ENCODE measurements around the gene HTD2.
A peak's percentile ranks its signal among the peaks of the same experiment; 100 is the strongest.

Gene HTD2

DNA sequence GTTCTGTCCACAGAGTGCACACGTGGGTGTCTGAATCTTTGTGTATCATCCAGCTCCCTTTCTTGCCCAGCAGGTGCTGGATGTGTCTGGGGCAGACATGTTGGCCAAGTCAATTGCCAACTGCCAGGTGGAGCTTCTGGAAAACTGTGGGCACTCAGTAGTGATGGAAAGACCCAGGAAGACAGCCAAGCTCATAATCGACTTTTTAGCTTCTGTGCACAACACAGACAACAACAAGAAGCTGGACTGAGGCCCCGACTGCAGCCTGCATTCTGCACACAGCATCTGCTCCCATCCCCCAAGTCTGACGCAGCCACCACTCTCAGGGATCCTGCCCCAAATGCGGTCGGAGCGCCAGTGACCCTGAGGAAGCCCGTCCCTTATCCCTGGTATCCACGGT lies 12.8 kb upstream of the HTD2 start:
- DNase-seq = no peak

DNA sequence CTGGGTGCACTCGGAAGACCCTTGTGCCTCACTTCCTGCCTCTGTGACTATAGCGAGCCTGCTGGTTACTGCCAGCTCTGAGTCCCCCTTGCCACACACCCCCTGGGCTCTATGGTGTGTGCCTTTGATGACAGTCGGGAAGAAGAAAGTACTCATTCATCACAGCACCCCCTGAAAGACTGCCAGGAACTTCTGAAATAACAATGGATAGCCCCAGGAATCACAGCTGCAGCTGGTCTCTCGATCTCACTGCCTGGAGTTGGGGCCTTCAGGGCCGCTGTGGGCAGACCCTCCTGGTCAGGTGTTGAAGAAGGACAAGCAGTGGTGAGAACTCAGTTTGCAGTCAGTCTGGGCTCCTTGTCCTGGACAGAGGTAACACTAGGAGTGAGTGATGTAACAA lies 10.1 kb upstream of the HTD2 start:
- no peak for DNase-seq

DNA sequence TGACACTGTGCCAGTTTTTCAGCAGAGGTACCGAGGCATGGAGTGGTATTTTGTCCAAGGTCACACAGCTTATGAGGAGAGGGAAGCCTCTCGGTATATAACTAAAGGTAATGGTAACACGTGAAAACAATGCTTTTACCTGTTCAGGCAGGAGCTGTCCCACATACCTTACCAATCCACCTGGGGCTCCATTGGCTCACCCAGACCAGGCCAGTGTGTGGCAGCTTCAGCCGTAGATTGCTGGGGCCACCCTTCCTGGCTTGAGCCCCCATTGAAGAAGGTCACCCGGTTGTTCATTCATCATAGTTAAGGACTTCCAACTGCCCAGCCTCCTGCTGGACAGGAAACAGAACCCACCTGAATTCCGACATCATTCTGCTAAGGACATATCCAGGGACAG lies 9.5 kb upstream of the HTD2 start:
- DNase-seq = no peak

DNA sequence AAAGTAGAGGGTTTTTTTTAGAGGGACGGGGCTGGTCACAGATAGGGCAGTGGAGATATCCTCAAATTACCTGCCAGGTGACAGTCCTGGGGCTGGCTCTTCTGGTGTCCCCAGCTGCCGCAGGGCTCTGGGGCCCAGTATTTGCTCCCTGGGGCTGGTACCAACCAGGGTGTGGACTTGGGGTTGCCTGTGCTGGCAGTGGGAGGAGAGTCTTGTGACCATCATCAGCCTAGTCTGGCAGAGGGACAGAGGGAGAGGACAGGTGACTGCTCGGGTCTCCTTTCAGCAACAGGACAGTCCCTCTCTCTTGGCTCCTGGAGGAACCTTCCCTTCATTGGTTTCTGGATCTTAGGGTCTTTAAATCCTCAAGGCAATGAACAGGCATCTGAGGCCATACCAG lies 8.1 kb upstream of the HTD2 start:
- DNase-seq = no peak

GRCh38 chr3:58299075-58299474 lies 7.2 kb upstream of the HTD2 start:
- no peak for DNase-seq

GRCh38 chr3:58299839-58300516 lies 6.3 kb upstream of the HTD2 start:
- DNase-seq = no peak

DNA sequence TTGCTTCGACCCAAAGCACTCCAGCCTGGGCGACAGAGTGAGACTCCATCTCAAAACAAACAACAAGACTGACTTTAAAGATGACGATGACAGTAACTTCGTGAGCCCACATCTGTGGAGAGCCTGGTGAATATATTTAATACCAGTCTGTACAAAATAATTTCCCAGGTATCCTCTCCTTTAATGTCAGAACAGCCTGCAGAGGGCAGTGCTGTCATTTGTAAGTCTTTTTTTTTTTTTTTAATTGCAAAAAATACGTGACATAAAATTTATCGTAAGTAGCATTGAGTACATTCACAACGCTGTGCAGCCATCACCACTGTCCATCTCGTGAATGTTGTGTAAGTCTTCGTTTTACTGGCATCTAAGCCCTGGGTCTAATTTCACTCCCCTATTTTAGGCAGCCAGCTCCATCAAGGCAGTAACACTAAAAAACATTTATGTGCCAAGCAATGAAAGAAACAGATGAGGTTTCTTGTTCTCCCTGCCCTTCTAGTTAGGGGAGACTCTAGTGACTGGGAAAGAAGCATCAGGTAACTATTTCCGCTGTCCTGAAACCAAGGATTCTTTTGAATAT lies 1.4 kb downstream of the HTD2 start:
- DNase-seq = peak; percentile 35 to 39

- DNase-seq = no peak
Measured at GRCh38 chr3:58308728-58309127, 2.4 kb downstream of the HTD2 start.

DNA sequence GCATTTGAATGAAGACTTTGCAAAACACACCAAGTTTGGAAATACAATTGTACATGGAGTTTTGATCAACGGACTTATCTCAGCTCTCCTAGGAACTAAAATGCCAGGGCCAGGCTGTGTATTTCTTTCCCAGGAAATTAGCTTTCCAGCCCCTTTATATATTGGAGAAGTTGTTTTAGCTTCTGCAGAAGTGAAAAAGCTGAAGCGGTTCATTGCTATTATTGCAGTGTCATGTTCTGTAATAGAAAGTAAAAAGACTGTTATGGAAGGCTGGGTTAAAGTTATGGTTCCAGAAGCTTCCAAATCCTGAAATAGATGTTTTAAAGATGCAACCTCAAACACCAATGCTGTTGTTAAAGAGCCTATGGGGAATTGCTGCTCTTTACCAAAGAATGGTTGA lies 11.5 kb downstream of the HTD2 start:
- no peak for DNase-seq

DNA sequence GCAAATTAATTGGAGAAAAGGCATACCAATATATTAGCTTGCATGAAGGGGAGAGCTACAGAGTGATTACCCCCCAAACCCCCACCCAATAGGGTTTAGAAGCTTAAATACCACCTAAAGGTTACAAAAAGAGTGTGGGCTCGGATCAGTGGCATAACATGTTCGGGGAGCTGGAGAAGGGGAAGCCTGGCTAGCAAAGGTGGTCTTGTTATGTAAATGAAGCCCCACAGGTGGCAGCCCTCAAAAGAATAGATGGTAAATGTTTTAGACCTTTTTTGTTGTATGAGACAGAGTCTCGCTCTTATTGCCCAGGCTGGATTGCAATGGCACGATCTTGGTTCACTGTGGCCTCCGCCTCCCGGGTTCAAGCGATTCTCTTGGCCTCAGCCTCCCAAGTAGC lies 15.5 kb downstream of the HTD2 start:
- DNase-seq = no peak

DNA sequence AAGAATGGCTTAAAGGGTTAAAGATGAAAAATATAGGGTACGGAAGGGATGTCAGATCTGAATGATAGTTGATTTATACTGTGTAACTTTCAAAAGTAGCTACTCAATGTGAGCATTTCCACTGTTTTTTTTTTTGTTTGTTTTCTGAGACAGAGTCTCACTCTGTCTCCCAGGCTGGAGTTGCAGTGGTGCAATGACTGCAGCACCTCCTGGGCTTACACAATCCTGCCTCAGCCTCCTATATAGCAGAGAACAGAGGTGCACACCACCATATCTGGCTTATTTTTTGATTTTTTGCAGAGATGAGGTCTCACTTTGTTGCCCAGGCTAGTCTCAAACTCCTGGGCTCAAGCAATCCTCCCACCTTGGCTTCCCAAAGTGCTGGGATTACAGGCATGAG lies 16.5 kb downstream of the HTD2 start:
- DNase-seq = no peak

- peak in 1 of 2 experiments; percentile 13 for DNase-seq
Measured at GRCh38 chr3:58323529-58324390, 17.4 kb downstream of the HTD2 start.

DNA sequence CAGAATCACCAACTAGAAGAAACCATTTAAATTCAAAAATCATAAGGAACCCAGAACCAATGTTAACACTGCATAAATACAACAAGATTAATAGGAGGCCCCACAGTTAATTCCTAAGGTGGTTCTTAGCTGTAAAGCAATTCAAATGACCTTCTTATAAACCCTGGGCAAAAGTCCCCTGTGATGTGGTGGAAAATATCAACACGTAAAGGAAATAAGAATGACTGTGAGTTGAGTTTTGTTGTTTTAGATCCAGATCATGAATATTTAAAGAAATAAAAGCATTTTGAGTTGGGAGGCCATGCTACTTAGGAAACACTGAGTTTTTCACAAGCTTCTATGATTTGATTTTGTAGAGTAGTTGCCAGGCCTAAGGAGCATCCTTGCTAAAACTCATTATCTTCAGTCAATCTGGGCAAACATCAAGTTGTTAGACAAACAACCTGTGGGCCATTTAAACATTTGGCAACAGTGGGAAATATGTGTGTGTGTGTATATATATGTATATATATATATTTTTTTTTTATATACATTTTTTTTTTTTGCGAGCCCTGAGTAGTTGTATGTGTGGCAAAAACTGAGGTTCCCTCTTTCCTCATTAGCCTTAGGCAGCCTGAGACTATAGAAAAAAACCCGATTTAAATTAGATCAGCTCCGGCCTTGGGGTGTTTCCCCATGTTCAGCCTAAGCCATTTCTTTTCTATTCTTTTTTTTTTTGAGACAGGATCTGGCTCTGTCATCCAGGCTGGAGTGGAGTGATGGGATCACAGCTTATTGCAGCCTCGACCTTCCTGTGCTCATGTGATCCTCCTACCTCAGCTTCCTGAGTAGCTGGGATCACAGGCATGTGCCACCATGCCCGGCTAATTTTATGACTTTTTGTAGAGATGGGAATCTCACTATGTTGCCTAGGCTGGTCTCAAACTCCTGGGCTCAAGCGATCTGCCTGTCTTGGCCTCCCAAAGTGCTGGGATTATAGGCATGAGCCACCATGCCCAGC lies 18.4 kb downstream of the HTD2 start:
- no peak for DNase-seq

DNA sequence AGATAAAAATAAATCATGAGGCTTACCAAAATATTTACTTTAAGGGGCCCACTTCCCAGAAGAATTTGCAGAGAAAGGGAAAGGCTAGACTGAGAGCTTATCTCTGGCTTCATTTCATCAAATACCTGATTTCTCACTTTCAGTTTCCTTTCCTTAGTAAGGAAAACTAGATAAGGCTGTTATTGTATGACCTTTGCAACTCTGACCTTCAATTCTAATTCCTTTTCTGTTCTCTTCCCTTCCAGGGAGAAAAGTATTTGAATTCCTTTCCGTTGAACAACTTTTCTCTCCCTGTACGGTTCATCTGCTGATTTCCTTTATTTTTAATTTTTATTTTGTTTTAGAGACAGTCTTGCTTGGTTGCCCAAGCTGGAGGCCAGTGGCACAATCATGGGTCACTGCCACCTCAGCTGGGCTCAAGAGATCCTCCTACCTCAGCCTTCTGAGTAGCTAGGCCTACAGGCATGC lies 19.2 kb downstream of the HTD2 start:
- DNase-seq = no peak

- no peak for DNase-seq
Measured at GRCh38 chr3:58326267-58326900, 20.1 kb downstream of the HTD2 start.

- DNase-seq = no peak
Measured at GRCh38 chr3:58329150-58329921, 23.0 kb downstream of the HTD2 start.

- no peak for DNase-seq
Measured at GRCh38 chr3:58329922-58330413, 23.6 kb downstream of the HTD2 start.

DNA sequence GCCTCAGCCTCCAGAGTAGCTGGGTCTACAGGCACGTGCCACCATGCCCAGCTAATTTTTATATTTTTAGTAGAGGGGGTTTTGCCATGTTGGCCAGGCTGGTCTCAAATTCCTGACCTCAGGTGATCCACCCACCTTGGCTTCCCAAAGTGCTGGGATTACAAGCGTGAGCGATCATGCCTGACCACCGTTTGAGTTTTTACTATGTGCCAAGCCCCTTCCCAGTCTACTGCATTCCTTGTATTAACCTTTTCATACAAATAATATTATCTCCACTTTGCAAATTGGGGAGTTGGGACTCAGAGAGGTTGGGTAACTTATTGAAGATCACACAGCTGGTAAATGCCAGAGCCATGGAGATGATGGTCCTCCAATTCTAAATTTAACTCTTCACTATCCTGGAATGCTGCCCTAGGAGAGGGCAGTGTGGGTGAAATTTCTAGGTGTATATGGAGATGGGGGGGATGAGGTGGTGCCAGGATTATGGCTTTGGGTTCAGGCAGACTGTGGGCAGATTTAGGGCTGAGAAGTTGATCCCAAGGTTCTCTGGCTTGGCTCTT lies 25.4 kb downstream of the HTD2 start:
- DNase-seq = no peak

DNA sequence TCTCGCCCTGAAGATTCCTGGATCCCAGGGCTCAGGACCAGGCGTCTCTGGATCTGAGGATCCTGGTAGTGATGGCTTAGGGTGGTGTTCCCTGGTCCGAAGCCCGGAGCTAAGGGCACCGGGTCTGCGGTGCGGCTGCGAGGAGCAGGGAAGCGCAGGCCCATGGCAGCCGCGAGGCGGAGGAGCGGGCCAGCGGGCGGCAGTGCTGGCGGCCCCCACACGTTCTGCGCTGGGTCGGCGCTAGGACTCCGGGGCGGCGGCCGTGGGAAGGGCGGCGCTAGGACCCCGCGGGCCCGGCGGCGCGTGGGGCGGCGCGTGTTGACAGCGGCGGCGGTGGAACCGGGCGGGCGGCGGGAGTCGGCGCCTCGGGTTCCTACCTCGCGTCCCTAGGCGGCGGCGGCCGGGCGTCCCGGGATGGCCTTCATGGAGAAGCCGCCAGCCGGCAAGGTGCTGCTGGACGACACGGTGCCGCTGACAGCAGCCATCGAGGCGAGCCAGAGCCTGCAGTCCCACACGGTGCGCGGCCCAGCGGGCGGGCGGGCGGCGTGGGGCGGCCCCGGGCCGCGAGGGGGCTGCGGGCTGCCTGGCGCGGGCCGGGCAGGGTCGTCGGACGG lies 26.4 kb downstream of the HTD2 start, which contains the start of gene PXK:
PXK (plus strand) TSS at position 318 of the 614 bp plus-strand sequence; CDS start at position 415, 97 bp downstream.
- DNase-seq = peak; percentile 73 to 77

Data from activated CD4-positive, alpha-beta T cell treated with anti-CD3 and anti-CD28 coated beads, Interleukin-2, amount 50 U/mL, for 48 hours (primary cell).